HG03565 (cell line): ENCODE data around the gene PPP1R7.

Experiments
- ATAC-seq: cut with Tn5 transposase; IDR thresholded peaks from one replicate; pipeline ENCODE4 v1.9.1; 2021; ENCODE audit warnings: mild to moderate bottlenecking, moderate library complexity; ENCODE audit not compliant: unreplicated experiment

PPP1R7 gene

GRCh38 chr2:241139531-241140444 lies 10.5 kb upstream of the PPP1R7 start:
- ATAC-seq: no peak

GRCh38 chr2:241140445-241140840 lies 9.8 kb upstream of the PPP1R7 start:
- no peak for ATAC-seq

DNA sequence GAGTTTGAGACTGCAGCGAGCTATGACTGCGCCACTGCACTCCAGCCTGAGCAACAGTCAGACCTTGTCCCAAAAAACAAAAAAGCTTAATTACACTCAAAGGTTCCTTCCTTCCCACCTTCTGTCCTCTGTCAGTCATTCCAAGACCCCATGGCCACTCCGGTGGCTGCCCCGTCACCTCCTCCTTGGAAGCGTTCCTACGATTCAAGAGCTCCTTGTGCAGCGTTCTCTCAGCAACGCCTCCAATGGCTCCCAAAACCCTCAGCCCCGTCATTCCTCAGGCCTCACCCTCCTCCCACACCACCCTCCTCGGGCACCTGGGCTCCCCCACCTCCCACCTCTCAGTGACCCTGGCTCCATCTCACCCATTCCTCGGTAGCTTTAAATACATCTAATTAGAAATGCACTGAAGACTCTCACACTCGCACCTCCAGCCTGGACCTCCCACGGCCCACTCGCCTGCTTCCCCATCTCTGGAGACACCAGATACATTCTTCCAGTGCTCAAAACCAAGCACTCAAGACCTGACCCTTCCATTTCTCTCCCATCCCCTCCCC lies 9.0 kb upstream of the PPP1R7 start:
- ATAC-seq: no peak

DNA sequence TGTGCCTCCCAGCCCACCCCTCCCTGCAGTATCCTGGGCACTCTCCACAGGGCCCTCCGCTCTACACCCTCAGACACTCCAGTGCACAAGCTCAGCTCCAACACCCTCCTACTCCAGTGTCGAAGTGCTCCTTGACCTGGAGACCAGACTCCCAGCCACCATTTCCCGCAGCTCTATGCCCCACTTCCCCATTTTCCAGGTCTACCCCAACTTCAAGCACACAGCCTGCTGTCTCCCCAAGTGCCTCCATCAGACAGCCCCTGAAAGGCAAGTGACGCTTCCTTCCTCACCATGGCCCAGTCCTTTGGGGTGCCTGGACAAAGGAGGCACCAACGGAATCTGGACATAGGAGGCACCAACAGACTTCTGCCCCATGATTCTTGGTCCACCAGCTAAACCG lies 8.2 kb upstream of the PPP1R7 start:
- ATAC-seq: no peak

DNA sequence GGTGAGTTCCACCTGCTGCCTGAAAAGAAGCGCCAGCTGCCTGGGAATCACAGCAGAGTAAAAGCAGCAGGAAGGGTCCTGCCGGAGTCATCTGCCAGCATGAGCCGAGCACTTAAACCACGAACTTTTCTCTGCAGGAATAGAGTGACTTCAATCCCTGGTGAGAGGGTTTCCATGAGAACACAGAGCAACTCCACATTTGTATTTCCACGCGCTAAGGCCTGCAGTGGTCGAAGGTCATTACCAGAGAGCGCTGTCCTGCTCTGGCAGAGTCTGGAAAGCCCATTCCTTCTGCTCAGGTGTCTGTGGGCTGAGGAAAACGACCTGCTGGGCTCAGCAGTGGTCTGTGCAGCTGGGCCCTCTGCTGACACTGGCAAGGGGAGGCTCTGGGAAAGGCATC lies 7.7 kb upstream of the PPP1R7 start:
- ATAC-seq: no peak

DNA sequence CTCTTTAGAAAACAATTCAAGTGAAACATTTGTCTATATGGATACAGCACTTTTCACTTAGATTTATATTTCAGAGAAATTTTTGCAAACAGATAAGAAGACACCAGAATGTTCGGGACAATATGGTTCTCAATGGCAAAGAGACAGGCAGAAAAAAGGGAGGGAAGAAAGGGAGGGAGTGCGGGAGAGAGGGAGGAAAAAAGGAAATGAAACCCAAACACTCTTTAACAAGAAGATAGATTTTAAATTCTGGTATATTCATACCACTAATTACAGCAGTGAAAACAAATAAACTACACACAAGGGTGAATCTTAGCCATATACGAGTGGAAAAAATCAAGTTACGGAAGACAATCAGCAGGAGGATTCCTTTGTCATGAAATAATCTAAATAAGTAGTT lies 4.0 kb upstream of the PPP1R7 start:
- ATAC-seq: no peak

DNA sequence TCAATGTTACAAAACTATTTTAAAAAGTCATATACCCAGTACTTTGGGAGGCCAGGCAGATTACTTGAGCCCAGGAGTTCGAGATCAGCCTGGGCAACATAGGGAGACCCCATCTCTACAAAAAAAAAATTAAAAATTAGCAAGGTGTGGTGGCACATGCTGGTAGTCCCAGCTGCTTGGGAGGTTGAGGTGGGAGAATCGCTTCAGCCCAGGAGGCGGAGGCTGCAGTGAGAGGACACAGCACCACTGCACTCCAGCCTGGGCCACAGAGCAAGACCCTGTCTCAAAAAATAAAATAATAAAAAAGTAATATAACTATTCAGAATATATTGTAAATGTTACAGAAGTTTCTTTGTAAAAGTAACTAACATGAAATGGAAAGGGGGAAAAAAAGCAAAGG lies 2.9 kb upstream of the PPP1R7 start:
- ATAC-seq: no peak

GRCh38 chr2:241148239-241148638 lies 2.0 kb upstream of the PPP1R7 start:
- ATAC-seq: no peak

DNA sequence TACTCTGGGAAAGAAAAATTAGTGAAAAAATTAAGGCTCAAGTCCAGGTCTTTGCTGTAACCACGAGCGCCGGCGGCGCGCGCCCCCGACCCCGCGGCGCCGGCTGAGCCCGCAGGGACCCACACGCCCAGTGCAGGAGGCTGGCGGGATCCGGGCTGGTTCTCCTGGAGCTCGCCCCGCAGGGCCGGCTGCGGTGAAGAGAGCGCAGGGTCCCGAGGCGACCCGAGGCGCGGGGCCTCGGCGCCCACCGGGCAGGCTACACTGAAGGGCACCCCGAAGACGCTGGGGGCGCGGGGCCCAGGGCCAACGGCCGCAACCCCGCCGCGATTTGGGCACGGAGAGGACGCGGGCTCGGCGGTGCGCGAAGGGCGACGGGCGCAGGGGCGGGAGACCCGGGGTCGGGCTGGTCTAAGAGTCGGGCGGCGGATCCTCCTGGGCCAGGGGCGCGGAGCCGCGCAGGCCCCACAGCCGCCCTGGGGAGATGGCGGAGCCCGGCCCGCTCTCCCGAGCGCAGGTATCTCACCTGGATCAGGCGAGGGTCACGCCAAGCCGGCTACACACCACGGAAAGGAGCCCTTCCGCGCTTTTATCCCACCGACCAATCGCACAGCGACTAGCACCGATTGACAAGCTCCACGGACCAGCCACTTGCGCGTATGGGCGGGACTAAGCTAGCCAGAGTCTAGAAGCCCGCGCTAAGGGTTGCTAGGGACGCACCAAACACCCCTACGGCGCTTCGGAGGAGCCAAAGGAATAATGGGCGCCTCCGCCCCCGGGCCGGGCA lies 1.2 kb upstream of the PPP1R7 start, which contains the start of gene PASK:
PASK (minus strand) TSS at position 582 of the 784 bp plus-strand sequence. CDS start 6,440 bp downstream, outside the sequence.
- peak; percentile 59 for ATAC-seq

GRCh38 chr2:241149675-241149924 lies 667 bp upstream of the PPP1R7 start:
- no peak for ATAC-seq

- no peak for ATAC-seq
Measured at GRCh38 chr2:241150660-241151530, 628 bp downstream of the PPP1R7 start.

DNA sequence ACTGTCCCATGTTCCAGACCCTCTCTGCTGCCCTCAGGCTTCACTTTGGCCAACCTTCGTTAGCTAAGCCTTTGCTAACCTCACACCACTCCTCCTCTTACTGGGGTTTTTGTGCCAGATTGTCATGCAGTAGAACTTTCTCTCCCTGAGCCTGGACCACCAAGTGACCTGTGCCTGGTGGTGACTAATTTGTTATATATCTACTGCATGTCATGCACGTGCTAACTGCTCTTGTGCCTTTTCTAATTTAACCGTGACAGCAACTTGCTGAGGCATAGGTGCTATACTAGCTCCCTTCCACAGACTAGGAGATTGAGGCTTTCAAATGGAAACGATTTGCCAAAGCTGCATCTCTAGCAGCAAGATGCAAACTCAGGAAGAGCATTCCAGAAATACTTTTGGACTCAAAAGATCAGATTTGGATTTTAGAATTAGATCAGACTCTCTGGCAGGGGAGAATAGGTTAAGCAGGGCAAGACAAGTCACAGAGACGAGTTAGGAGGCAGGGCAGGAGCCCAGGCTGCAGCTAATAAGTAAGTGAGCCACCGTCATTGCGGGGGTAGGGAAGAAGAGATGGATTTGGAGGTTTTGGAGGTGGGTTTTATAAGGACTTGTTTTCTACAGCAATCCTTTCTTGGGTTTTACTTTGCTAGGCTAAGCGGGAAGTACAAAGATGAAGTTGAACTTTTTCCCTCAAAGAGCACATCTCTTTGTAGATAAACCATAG lies 1.8 kb downstream of the PPP1R7 start:
- no peak for ATAC-seq

- ATAC-seq: no peak
Measured at GRCh38 chr2:241153616-241154015, 3.3 kb downstream of the PPP1R7 start.

GRCh38 chr2:241154915-241155314 lies 4.6 kb downstream of the PPP1R7 start:
- no peak for ATAC-seq

GRCh38 chr2:241155936-241156335 lies 5.7 kb downstream of the PPP1R7 start:
- no peak for ATAC-seq

DNA sequence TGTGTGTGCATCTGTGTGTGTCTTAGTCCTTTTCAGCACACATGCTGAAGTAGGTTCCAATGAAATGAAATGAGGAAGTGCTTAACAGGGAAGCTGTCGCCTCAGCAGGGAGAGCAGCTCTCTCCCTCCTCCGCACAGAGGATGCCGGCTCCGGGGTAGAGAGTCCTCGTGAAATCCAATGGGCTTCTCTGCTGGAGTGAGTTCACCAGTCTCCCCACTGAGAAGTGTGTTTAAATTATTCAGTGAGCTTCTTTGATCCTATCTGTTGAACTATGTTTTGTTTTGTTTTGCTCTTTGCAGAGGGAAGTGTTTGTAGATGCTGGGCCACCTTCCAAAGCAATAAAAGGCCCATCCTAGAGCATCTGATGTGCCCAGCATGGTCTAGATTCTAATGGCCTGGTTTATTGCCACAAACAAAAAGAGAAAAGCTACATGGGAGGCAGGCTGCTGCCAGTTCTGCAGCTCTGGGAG lies 6.7 kb downstream of the PPP1R7 start:
- ATAC-seq: no peak

DNA sequence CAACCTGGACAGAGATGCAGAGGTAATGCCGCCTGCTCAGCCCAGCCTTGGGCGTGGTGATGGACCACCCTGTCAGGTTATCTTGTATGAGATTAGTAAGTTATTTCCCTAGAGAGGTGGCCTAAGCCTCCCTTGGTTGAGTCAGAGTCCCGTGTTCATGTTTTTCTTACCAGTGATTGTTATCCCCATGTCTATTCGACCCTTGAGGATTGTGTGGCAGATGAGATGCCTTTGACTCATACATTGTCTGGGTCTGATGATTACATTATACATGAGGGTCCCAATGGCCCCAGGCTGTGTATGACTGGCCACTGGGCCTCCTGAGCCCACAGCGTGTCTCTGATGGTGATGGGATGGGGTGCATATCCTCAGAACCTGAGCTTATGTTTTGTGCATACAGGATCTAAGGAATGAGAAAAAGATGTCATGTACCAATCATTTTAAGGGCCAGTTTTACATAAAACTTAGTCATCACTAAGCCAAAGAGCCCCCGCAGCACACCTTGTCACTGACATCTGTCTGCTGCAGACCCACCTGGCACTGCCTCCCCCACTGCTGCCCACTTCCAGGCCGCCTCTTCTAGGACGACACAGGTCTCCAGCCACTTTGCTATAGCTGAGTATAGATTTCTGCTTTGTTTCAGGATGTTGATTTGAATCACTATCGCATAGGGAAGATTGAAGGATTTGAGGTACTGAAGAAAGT lies 7.7 kb downstream of the PPP1R7 start:
- ATAC-seq: no peak

DNA sequence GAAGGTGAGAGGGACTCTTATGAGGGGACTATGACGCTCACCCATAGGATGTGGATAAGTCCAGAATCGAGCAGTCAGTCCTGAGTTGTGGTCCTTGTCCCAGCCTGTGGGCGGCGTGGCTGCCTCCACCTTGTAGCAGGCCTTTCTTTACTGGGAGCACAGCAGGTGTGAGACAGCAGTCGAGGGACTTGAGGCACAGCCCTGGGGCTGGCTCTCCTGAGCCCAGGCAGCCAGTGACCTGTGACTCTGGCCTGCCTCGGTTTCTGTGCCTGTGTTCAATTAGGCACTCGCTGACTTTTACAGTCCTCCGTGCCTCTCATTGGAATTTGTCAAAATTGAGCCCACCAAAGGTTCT lies 8.3 kb downstream of the PPP1R7 start:
- ATAC-seq: no peak

DNA sequence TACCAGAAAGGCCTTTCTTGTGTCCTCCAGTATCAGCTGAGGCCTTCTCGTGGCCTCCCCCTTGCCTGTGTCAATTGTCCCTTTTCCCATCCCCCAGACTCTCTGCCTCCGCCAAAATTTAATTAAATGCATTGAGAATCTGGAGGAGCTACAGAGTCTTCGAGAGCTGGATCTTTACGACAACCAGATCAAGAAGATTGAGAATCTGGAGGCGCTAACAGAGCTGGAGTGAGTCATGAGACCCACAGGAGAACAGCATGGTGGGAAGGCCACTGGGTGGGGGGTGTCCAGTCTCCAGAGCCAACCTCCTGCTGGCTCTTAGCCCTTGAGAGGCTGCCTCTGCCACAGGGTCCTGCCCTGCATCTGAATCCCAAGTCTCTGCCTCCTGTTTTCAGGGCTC lies 8.8 kb downstream of the PPP1R7 start:
- no peak for ATAC-seq

DNA sequence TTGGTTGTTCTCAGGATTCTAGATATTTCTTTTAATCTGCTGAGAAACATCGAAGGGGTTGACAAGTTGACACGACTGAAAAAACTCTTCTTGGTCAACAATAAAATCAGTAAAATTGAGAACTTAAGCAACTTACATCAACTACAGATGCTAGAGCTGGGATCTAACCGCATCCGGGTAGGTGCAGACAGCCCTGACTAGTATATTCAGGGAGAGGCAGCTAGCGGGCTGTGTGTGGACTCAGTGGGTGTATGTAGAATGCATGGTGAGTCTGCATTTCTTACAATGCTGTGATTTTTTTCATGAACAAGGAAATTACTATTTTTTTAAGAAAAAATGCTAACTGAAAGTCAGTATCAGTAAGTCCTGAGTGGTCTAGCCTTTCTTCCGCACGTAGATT lies 10.1 kb downstream of the PPP1R7 start:
- no peak for ATAC-seq
